Suprapubic skin (tissue), 4 donors: Measurements from ENCODE around the gene SLC2A9. TPM values are rescaled to one million over a fixed set of nuclear protein-coding genes. Genes with fewer than 3 reads are reported as not detected.

Experiments used
- DNase-seq, 2 donors: peaks; one replicate each; pipeline ENCODE4 v3.0.0-alpha.2; 2019; ENCODE audit warnings: low spot score in 2 of 2
- H3K27ac ChIP-seq: fragments of 200-600 bp; sonication (generic); one replicate; pipeline ENCODE4 v1.5.1; 2019
- H3K27me3 ChIP-seq: fragments of 200-600 bp; sonication (generic); one replicate; pipeline ENCODE4 v1.5.1; 2019
- H3K36me3 ChIP-seq: fragments of 200-600 bp; sonication (generic); one replicate; pipeline ENCODE4 v1.5.1; 2019
- H3K4me1 ChIP-seq: fragments of 200-600 bp; sonication (generic); one replicate; pipeline ENCODE4 v1.5.1; 2019
- H3K4me3 ChIP-seq: fragments of 200-600 bp; sonication (generic); one replicate; pipeline ENCODE4 v1.5.1; 2019; ENCODE audit warnings: mild to moderate bottlenecking
- H3K9me3 ChIP-seq: fragments of 200-600 bp; sonication (generic); one replicate; pipeline ENCODE4 v1.5.1; 2019
- EP300 ChIP-seq: sonication (generic); formaldehyde crosslinking; IDR thresholded peaks from one replicate; pipeline ENCODE4 v1.6.1; 2017; ENCODE audit warnings: antibody characterized with exemption
- POLR2A ChIP-seq, 2 donors: fragments of 450-650 bp; IDR thresholded peaks; one replicate each; pipeline ENCODE4 v1.6.1; 2017; ENCODE audit warnings: antibody characterized with exemption in 2 of 2, mild to moderate bottlenecking in 2 of 2, moderate library complexity in 2 of 2
- POLR2AphosphoS5 ChIP-seq, 3 donors: sonication (generic); formaldehyde crosslinking; IDR thresholded peaks; one replicate each; pipeline ENCODE4 v1.6.1; 2017; ENCODE audit warnings: antibody characterized with exemption in 3 of 3
- WGBS: methylation state at CpG from one replicate; pipeline ENCODE4 v1.1.5; 2018; 5-methylcytosine and 5-hydroxymethylcytosine counted together
- total RNA-seq, 4 donors: library from RNA; depleted of rRNA; stranded (reverse); fragments of >200 nt; gene quantifications; one replicate each; pipeline ENCODE4 v1.1.0, GENCODE V29; 2016
- TF ChIP-seq, protein P1 (sequence below), 2 donors: fragments of 200-600 bp in 1 of 2; fragments of 450-650 bp in 1 of 2; sonication (generic) in 1 of 2; IDR thresholded peaks; one replicate each; pipeline ENCODE4 v1.5.1; 2016 to 2019; ENCODE audit warnings: antibody characterized with exemption in 2 of 2, mild to moderate bottlenecking in 1 of 2, moderate library complexity in 1 of 2

The SLC2A9 gene
- total RNA-seq, 4 donors from 2014 or later, result 3.5 to 9.2 (median 8.1) TPM

GRCh38 chr4:9996319-9997110 is 24.8 kb downstream of the SLC2A9 start:
- 66% methylated on average over 6 of the region's 6 CpGs for WGBS

GRCh38 chr4:9994246-9994847 is 26.9 kb downstream of the SLC2A9 start:
- DNase-seq, result no peak
- H3K9me3 ChIP-seq, result no peaks in the 10 kb centered on the region
- 78% methylated on average over 3 of the region's 3 CpGs for WGBS
- no peak overlapping the region for H3K27ac ChIP-seq
- H3K36me3 ChIP-seq, result peaks cover 5% of the 10 kb centered on the region
- no peak for TF ChIP-seq POLR2A (IDR thresholded peaks at IDR 0.05)
- TF ChIP-seq, protein P1, sequence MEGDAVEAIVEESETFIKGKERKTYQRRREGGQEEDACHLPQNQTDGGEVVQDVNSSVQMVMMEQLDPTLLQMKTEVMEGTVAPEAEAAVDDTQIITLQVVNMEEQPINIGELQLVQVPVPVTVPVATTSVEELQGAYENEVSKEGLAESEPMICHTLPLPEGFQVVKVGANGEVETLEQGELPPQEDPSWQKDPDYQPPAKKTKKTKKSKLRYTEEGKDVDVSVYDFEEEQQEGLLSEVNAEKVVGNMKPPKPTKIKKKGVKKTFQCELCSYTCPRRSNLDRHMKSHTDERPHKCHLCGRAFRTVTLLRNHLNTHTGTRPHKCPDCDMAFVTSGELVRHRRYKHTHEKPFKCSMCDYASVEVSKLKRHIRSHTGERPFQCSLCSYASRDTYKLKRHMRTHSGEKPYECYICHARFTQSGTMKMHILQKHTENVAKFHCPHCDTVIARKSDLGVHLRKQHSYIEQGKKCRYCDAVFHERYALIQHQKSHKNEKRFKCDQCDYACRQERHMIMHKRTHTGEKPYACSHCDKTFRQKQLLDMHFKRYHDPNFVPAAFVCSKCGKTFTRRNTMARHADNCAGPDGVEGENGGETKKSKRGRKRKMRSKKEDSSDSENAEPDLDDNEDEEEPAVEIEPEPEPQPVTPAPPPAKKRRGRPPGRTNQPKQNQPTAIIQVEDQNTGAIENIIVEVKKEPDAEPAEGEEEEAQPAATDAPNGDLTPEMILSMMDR (IDR thresholded peaks at IDR 0.05), result no peak
- no peak for TF ChIP-seq POLR2AphosphoS5 (IDR thresholded peaks at IDR 0.05)
- TF ChIP-seq EP300, result no peak
- no peaks in the 10 kb centered on the region for H3K4me1 ChIP-seq
- H3K27me3 ChIP-seq, result no peaks in the 10 kb centered on the region
- no peak overlapping the region for H3K4me3 ChIP-seq

More at GRCh38 chr4:9996319-9997110, 24.8 kb downstream of the SLC2A9 start:
- DNase-seq, result peak in 1 of 2 donors; percentile 9
- Histone ChIP-seq H3K9me3 (no peaks in the 10 kb centered on the region), H3K27me3 (no peaks in the 10 kb centered on the region), H3K36me3 (peaks cover 5% of the 10 kb centered on the region), H3K27ac (no peak overlapping the region), H3K4me3 (no peak overlapping the region), H3K4me1 (no peaks in the 10 kb centered on the region)
- TF ChIP-seq EP300 (no peak), POLR2A (IDR thresholded peaks at IDR 0.05) (no peak), POLR2AphosphoS5 (IDR thresholded peaks at IDR 0.05) (no peak)
- TF ChIP-seq, protein P1 (IDR thresholded peaks at IDR 0.05), result no peak

- TF ChIP-seq POLR2AphosphoS5 (IDR thresholded peaks at IDR 0.05), result no peak
- no peak for TF ChIP-seq EP300
- no peaks in the 10 kb centered on the region for H3K4me1 ChIP-seq
Measured at GRCh38 chr4:9989918-9990635, 31.2 kb downstream of the SLC2A9 start.

GRCh38 chr4:9988933-9989332 is 32.4 kb downstream of the SLC2A9 start:
- WGBS, result 54% methylated on average over 2 of the region's 2 CpGs
- H3K27me3 ChIP-seq, result no peaks in the 10 kb centered on the region
- H3K27ac ChIP-seq, result no peak overlapping the region

More at GRCh38 chr4:9989918-9990635, 31.2 kb downstream of the SLC2A9 start:
- Histone ChIP-seq H3K36me3 (peaks cover 4% of the 10 kb centered on the region), H3K9me3 (no peaks in the 10 kb centered on the region), H3K4me3 (no peak overlapping the region), H3K27me3 (no peaks in the 10 kb centered on the region), H3K27ac (no peak overlapping the region)
- 78% methylated on average over 10 of the region's 10 CpGs for WGBS
- no peak for DNase-seq

DNA sequence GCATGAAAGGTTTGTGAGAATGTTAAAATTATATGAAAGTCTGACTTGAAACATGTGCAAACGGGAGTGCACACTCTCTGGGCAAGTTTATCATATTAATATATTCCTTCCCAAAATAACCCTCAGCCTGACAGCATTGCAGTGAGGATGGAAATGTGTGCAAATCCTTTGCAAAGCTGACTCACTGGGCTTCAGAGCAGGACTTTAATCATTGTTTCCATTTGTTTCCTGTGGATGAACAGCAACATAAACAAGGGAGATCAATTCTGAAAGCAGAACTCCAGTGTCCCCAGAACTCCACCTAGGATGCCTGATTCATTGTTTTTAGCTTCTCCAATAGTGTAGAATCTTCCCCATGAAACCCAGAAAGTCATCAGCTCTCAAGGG is 32.9 kb downstream of the SLC2A9 start:
- Histone ChIP-seq H3K4me3 (no peak overlapping the region), H3K27me3 (no peaks in the 10 kb centered on the region), H3K27ac (no peak overlapping the region), H3K4me1 (no peaks in the 10 kb centered on the region), H3K36me3 (peaks cover 4% of the 10 kb centered on the region), H3K9me3 (no peaks in the 10 kb centered on the region)
- DNase-seq, result no peak
- TF ChIP-seq POLR2A (IDR thresholded peaks at IDR 0.05) (no peak), EP300 (no peak), POLR2AphosphoS5 (IDR thresholded peaks at IDR 0.05) (no peak)
- TF ChIP-seq, protein P1 (IDR thresholded peaks at IDR 0.05), result no peak
- WGBS, result 38% methylated on average over 1 of the region's 1 CpG

More at GRCh38 chr4:9988933-9989332, 32.4 kb downstream of the SLC2A9 start:
- Histone ChIP-seq H3K4me1 (no peaks in the 10 kb centered on the region), H3K36me3 (peaks cover 4% of the 10 kb centered on the region), H3K9me3 (no peaks in the 10 kb centered on the region), H3K4me3 (no peak overlapping the region)
- no peak for DNase-seq
- no peak for TF ChIP-seq POLR2A (IDR thresholded peaks at IDR 0.05)
- TF ChIP-seq, protein P1 (IDR thresholded peaks at IDR 0.05), result no peak
- TF ChIP-seq POLR2AphosphoS5 (IDR thresholded peaks at IDR 0.05), result no peak
- TF ChIP-seq EP300, result no peak
